ENCODE measurements around the gene KAZALD1. TPM values are rescaled to one million over a fixed set of nuclear protein-coding genes. Genes with fewer than 3 reads are reported as not detected.

The KAZALD1 gene
- polyA plus RNA-seq, 1 experiment = 10.8 TPM

- ChIA-PET POLR2A (no interaction called here), CTCF (no interaction called here)
- no peak for TF ChIP-seq CTCF (IDR thresholded peaks at IDR 0.05; ENCODE audit: low read depth, low read length)
- no peak overlapping the region for H3K4me3 ChIP-seq (ENCODE audit: low read depth, low read length)
- no peaks in the 10 kb centered on the region for H3K9me3 ChIP-seq (ENCODE audit: control insufficient read depth, insufficient read depth, low read length)
- H3K27me3 ChIP-seq (ENCODE audit: control insufficient read depth, insufficient read depth, low read length) = peaks cover 67% of the 10 kb centered on the region
- no peak for DNase-seq (ENCODE audit: low read depth, low spot score)
- H3K27ac ChIP-seq (ENCODE audit: low read depth, low read length) = no peak overlapping the region
Observed at GRCh38 chr10:101087376-101087775, 25.6 kb downstream of the KAZALD1 start.

- no peaks in the 10 kb centered on the region; the same call in 1 of the 2 replicates for H3K9me3 ChIP-seq (ENCODE audit: control insufficient read depth, insufficient read depth, low read length)
- no peak overlapping the region for H3K4me3 ChIP-seq (ENCODE audit: low read depth, low read length)
- no peak for TF ChIP-seq CTCF (IDR thresholded peaks at IDR 0.05; ENCODE audit: low read depth, low read length)
- POLR2A ChIA-PET = no interaction called here
- H3K27me3 ChIP-seq (ENCODE audit: control insufficient read depth, insufficient read depth, low read length) = peaks cover 66% of the 10 kb centered on the region
- CTCF ChIA-PET = no interaction called here
- no peak for DNase-seq (ENCODE audit: low read depth, low spot score)
- no peak overlapping the region for H3K27ac ChIP-seq (ENCODE audit: low read depth, low read length)
Observed at GRCh38 chr10:101087965-101088364, 26.2 kb downstream of the KAZALD1 start.

GRCh38 chr10:101089520-101090299 is 27.9 kb downstream of the KAZALD1 start:
- Histone ChIP-seq H3K4me3 (ENCODE audit: low read depth, low read length) (no peak overlapping the region), H3K9me3 (ENCODE audit: control insufficient read depth, insufficient read depth, low read length) (no peaks in the 10 kb centered on the region; the same call in 1 of the 2 replicates), H3K27me3 (ENCODE audit: control insufficient read depth, insufficient read depth, low read length) (peaks cover 76% of the 10 kb centered on the region), H3K27ac (ENCODE audit: low read depth, low read length) (no peak overlapping the region)
- CTCF ChIA-PET = no interaction called here
- TF ChIP-seq CTCF (IDR thresholded peaks at IDR 0.05; ENCODE audit: low read depth, low read length) = no peak
- no peak for DNase-seq (ENCODE audit: low read depth, low spot score)
- POLR2A ChIA-PET = no interaction called here

- H3K9me3 ChIP-seq (ENCODE audit: control insufficient read depth, insufficient read depth, low read length) = no peaks in the 10 kb centered on the region; the same call in 1 of the 2 replicates
- no peak for DNase-seq (ENCODE audit: low read depth, low spot score)
- POLR2A ChIA-PET = no interaction called here
- no peak overlapping the region for H3K27ac ChIP-seq (ENCODE audit: low read depth, low read length)
- peaks cover 70% of the 10 kb centered on the region for H3K27me3 ChIP-seq (ENCODE audit: control insufficient read depth, insufficient read depth, low read length)
- TF ChIP-seq CTCF (IDR thresholded peaks at IDR 0.05; ENCODE audit: low read depth, low read length) = no peak
- H3K4me3 ChIP-seq (ENCODE audit: low read depth, low read length) = no peak overlapping the region
- CTCF ChIA-PET = no interaction called here
Observed at GRCh38 chr10:101090597-101090996, 28.8 kb downstream of the KAZALD1 start.

- Histone ChIP-seq H3K4me3 (ENCODE audit: low read depth, low read length) (no peak overlapping the region), H3K27me3 (ENCODE audit: control insufficient read depth, insufficient read depth, low read length) (peaks cover 71% of the 10 kb centered on the region), H3K27ac (ENCODE audit: low read depth, low read length) (no peak overlapping the region), H3K9me3 (ENCODE audit: control insufficient read depth, insufficient read depth, low read length) (no peaks in the 10 kb centered on the region; the same call in 1 of the 2 replicates)
- no peak for DNase-seq (ENCODE audit: low read depth, low spot score)
- TF ChIP-seq CTCF (IDR thresholded peaks at IDR 0.05; ENCODE audit: low read depth, low read length) = no peak
- ChIA-PET CTCF (interaction anchor here (0.5 to 13.9 kb wide), 5 partner anchors 24 to 122 kb away, joined by 3 to 304 read pairs (median 3); no protein-coding TSS in a partner anchor), POLR2A (no interaction called here)
Observed at GRCh38 chr10:101091546-101092290, 29.9 kb downstream of the KAZALD1 start.
